ENCODE measurements around the gene C5orf15. TPM values are rescaled to one million over a fixed set of nuclear protein-coding genes. Genes with fewer than 3 reads are reported as not detected.

Gene C5orf15
- polyA plus RNA-seq, 1 of the 3 experiments (the other 2 are of a cell fraction) = 81.0 TPM

GRCh38 chr5:133944263-133945185 is 23.9 kb downstream of the C5orf15 start:
- Histone ChIP-seq H3K27ac (ENCODE audit: low read depth in 2 of 2, low read length in 1 of 2) (no peak overlapping the region), H3K9ac (no peak overlapping the region), H3K9me2 (no peaks in the 10 kb centered on the region), H3K36me3 (replicated peaks in 1 of 2; ENCODE audit: control insufficient read depth in 1 of 2, insufficient read depth in 2 of 2, low read length in 1 of 2) (no peaks in the 10 kb centered on the region), H3K4me2 (no peak overlapping the region), H2AFZ (ENCODE audit: low read depth) (no peak overlapping the region), H3K4me1 (ENCODE audit: control insufficient read depth in 1 of 2, insufficient read depth in 2 of 2, low read depth in 1 of 2, low read length in 1 of 2) (no peaks in the 10 kb centered on the region), H3K9me3 (no peaks in the 10 kb centered on the region), H4K20me1 (ENCODE audit: insufficient read depth) (no peaks in the 10 kb centered on the region), H3F3A (replicated peaks; ENCODE audit: insufficient read depth) (no peaks in the 10 kb centered on the region), H3K27me3 (ENCODE audit: insufficient read depth) (no peaks in the 10 kb centered on the region), H3K79me2 (ENCODE audit: insufficient read depth) (no peaks in the 10 kb centered on the region), H3K4me3 (ENCODE audit: low read depth in 2 of 2, low read length in 1 of 2) (peak overlapping the region in 1 of 2 experiments; percentile 40; a peak in 1 of 4 replicates)
- WGBS (ENCODE audit: low lambda C conversion rate) = 60% methylated on average over 19 of the region's 19 CpGs
- POLR2A ChIA-PET = no interaction called here
- DNase-seq = peak; percentile 81
- CTCF ChIA-PET = interaction anchor here (0.6 to 5.6 kb wide), 41 partner anchors 9 to 847 kb away, joined by 3 to 67 read pairs (median 4); no protein-coding TSS in a partner anchor
- TF ChIP-seq TCF12 (IDR thresholded peaks at IDR 0.05) (no peak), CTCF (IDR thresholded peaks at IDR 0.05) (peak; percentile 77), SMC3 (IDR thresholded peaks at IDR 0.05; ENCODE audit: low read depth, low read length) (peak; percentile 84), NFIC (IDR thresholded peaks at IDR 0.05; ENCODE audit: borderline replicate concordance) (peak; percentile 5; the same call in 1 of the 2 replicates), FOXJ3 (CRISPR knock-in tag; IDR thresholded peaks at IDR 0.05) (no peak), RCOR1 (IDR thresholded peaks at IDR 0.05; ENCODE audit: low read length) (peak; percentile 40; the same call in 1 of the 2 replicates), RAD21 (IDR thresholded peaks at IDR 0.05; ENCODE audit: low read length) (peak; percentile 96)

- Histone ChIP-seq H3F3A (replicated peaks; ENCODE audit: insufficient read depth) (no peaks in the 10 kb centered on the region), H3K4me2 (no peak overlapping the region), H3K4me1 (ENCODE audit: control insufficient read depth in 1 of 2, insufficient read depth in 2 of 2, low read depth in 1 of 2, low read length in 1 of 2) (no peaks in the 10 kb centered on the region), H3K27ac (ENCODE audit: low read depth in 2 of 2, low read length in 1 of 2) (no peak overlapping the region), H3K9me3 (no peaks in the 10 kb centered on the region), H3K4me3 (ENCODE audit: low read depth in 2 of 2, low read length in 1 of 2) (no peak overlapping the region), H2AFZ (ENCODE audit: low read depth) (no peak overlapping the region), H3K9ac (no peak overlapping the region), H3K79me2 (ENCODE audit: insufficient read depth) (no peaks in the 10 kb centered on the region), H4K20me1 (ENCODE audit: insufficient read depth) (no peaks in the 10 kb centered on the region), H3K36me3 (replicated peaks in 1 of 2; ENCODE audit: control insufficient read depth in 1 of 2, insufficient read depth in 2 of 2, low read length in 1 of 2) (no peaks in the 10 kb centered on the region), H3K9me2 (no peaks in the 10 kb centered on the region), H3K27me3 (ENCODE audit: insufficient read depth) (no peaks in the 10 kb centered on the region)
- CTCF ChIA-PET = interaction anchor here (1.2 to 5.6 kb wide), 8 partner anchors 10 to 831 kb away, joined by 3 to 67 read pairs (median 13); no protein-coding TSS in a partner anchor
- POLR2A ChIA-PET = no interaction called here
- no peak for DNase-seq
- 80% methylated on average over 6 of the region's 7 CpGs for WGBS (ENCODE audit: low lambda C conversion rate)
- TF ChIP-seq TCF12 (IDR thresholded peaks at IDR 0.05) (no peak), YY1 (IDR thresholded peaks at IDR 0.05; ENCODE audit: low read depth) (no peak), USF1 (IDR thresholded peaks at IDR 0.05; ENCODE audit: borderline replicate concordance, low read depth) (no peak), CHD2 (IDR thresholded peaks at IDR 0.05; ENCODE audit: low read length, partially characterized antibody) (no peak), FOXJ3 (CRISPR knock-in tag; IDR thresholded peaks at IDR 0.05) (no peak), IRF3 (IDR thresholded peaks at IDR 0.05; ENCODE audit: low read depth, low read length) (no peak), NRF1 (IDR thresholded peaks at IDR 0.05; ENCODE audit: low read depth, low read length) (no peak), ELF1 (IDR thresholded peaks at IDR 0.05) (no peak), RCOR1 (IDR thresholded peaks at IDR 0.05; ENCODE audit: low read length) (no peak), NFIC (IDR thresholded peaks at IDR 0.05; ENCODE audit: borderline replicate concordance) (no peak), RFX5 (IDR thresholded peaks at IDR 0.05; ENCODE audit: low read length) (no peak), RAD21 (IDR thresholded peaks at IDR 0.05; ENCODE audit: low read length) (no peak), GABPA (IDR thresholded peaks at IDR 0.05; ENCODE audit: low read depth) (no peak), SMC3 (IDR thresholded peaks at IDR 0.05; ENCODE audit: low read depth, low read length) (no peak)
These were observed 25.0 kb downstream of the C5orf15 start for GRCh38 chr5:133943475-133943817.

Data from SK-N-SH (cell line).